Omental fat pad (tissue), 4 donors: Measurements from ENCODE around the gene ESAM. TPM values are rescaled to one million over a fixed set of nuclear protein-coding genes. Genes with fewer than 3 reads are reported as not detected.

Experiments
- ATAC-seq: fragments of 150-250 bp; one replicate; pipeline ENCODE4 v1.9.1; 2016; ENCODE audit warnings: mild to moderate bottlenecking, moderate library complexity; ENCODE audit not compliant: low FRiP score
- DNase-seq: peaks from one replicate; pipeline ENCODE4 v3.0.0-alpha.2; 2019; ENCODE audit warnings: low spot score
- CTCF ChIP-seq, 3 donors: fragments of 450-650 bp; IDR thresholded peaks; one replicate each; pipeline ENCODE4 v1.5.1; 2016 to 2017; ENCODE audit warnings: antibody characterized with exemption in 3 of 3, mild to moderate bottlenecking in 3 of 3, moderate library complexity in 2 of 3
- total RNA-seq, 4 donors: library from RNA; depleted of rRNA; stranded (reverse); fragments of >200 nt; gene quantifications; one replicate each; pipeline ENCODE4 v1.1.0, GENCODE V29; 2016

ESAM gene
- 100 to 1,000 TPM in 1 of 4 donors, 10 to 100 TPM in 3; 23.0 to 116 (median 62.6) TPM for total RNA-seq

DNA sequence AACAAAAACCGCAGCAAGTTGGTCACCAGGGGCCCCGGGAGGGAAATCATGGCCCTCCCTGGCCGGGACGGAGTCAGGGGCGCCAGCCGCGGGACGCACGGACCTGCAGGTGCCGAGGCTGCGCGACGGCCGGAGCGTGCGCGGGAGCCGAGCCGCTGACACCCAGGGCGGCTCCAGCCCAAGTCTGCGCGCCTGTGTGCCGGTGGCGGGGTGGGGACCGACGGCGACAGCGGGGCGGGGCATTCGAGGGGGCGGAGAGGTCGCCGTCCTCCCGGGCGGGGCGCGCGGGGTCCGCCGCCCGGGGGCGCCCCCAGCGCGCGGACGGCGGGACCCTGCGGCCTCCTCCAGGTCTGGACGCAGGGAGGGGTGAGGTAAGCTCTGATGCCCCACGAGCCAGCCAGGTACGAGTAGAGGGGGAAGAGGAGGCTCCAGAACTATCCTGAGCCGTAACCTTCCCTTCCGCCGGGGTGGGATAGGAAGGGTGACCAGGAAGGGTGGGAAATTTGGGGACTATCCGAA, at the start of gene ESAM:
TSS of gene ESAM (minus strand) at position 186 of the 519 bp plus-strand sequence. CDS start at position 50, 136 bp downstream.
- no peak for ATAC-seq
- TF ChIP-seq CTCF (IDR thresholded peaks at IDR 0.05), result no peak
- DNase-seq, result no peak

- no peak for DNase-seq
- ATAC-seq, result no peak
- TF ChIP-seq CTCF (IDR thresholded peaks at IDR 0.05), result no peak
These were observed 49.5 kb upstream of the ESAM start for GRCh38 chr11:124811399-124812125.

GRCh38 chr11:124807660-124808270, 45.7 kb upstream of the ESAM start:
- DNase-seq, result no peak
- TF ChIP-seq CTCF (IDR thresholded peaks at IDR 0.05), result no peak
- no peak for ATAC-seq

- ATAC-seq (no peak), DNase-seq (no peak)
- TF ChIP-seq CTCF (IDR thresholded peaks at IDR 0.05), result no peak
These were observed 45.1 kb upstream of the ESAM start for GRCh38 chr11:124807201-124807600.

GRCh38 chr11:124804884-124805283, 42.8 kb upstream of the ESAM start:
- ATAC-seq (no peak), DNase-seq (no peak)
- TF ChIP-seq CTCF (IDR thresholded peaks at IDR 0.05), result no peak

DNA sequence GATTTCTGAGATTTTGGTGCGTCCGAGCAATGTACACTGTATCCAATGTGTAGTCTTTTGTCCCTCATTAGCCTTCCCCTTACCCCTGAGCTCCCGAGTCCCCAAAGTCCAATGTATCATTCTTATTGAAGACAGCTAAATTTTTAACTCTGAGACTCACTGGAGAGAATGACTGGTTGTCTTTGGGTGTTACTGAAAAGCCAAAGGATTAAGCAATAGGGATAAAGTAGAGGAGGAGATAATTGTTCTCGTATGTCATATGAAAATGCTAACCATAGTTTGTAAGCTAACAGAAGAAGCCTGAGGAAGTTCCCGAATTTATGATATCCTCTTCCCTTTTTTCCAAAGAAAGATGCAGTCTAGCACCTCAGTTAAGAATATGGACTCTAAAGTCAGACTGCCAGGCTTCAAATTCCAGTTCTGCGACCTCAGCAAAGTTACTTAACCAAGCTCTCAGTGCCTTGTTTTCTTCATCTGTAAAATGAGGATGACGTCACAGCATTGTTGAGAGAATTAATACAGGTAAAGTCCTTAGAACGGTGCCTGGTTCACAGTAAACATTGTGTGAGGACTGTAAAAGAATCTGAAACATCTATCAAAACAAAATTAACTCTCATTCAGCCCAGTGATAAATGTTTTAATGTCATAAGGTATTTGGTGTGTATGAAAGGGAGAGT, 39.7 kb upstream of the ESAM start:
- no peak for DNase-seq
- ATAC-seq, result no peak
- no peak for TF ChIP-seq CTCF (IDR thresholded peaks at IDR 0.05)
